Uterus (tissue), 4 donors: Measurements from ENCODE around the gene MYMX. TPM values are rescaled to one million over a fixed set of nuclear protein-coding genes. Genes with fewer than 3 reads are reported as not detected.

Experiments
- DNase-seq, 2 donors: peaks; one replicate each; pipeline ENCODE4 v3.0.0-alpha.2; 2019 to 2020
- H3K27ac ChIP-seq, 2 donors: fragments of 200-600 bp; sonication (generic); 1 replicate in 1 of 2; 2 replicates in 1 of 2; pipeline ENCODE4 v1.5.1; 2016 to 2018
- H3K27me3 ChIP-seq, 2 donors: fragments of 200-600 bp; sonication (generic); one replicate each; pipeline ENCODE4 v1.5.1; 2018 to 2019; ENCODE audit warnings: control low read depth in 1 of 2
- H3K36me3 ChIP-seq, 2 donors: fragments of 200-600 bp; sonication (generic); one replicate each; pipeline ENCODE4 v1.5.1; 2019; ENCODE audit warnings: control low read depth in 1 of 2
- H3K4me1 ChIP-seq, 2 donors: fragments of 200-600 bp; sonication (generic); one replicate each; pipeline ENCODE4 v1.5.1; 2018 to 2019; ENCODE audit warnings: control low read depth in 1 of 2
- H3K4me3 ChIP-seq, 2 donors: fragments of 200-600 bp; sonication (generic); 1 replicate in 1 of 2; 2 replicates in 1 of 2; pipeline ENCODE4 v1.5.1; 2018 to 2019; ENCODE audit warnings: mild to moderate bottlenecking in 1 of 2
- H3K9me3 ChIP-seq, 2 donors: fragments of 200-600 bp; sonication (generic); one replicate each; pipeline ENCODE4 v1.5.1; 2019; ENCODE audit warnings: control low read depth in 1 of 2
- CTCF ChIP-seq, 4 experiments: fragments of 200-600 bp in 2 of 4; fragments of 450-650 bp in 2 of 4; sonication (generic) in 2 of 4; IDR thresholded peaks; one replicate each; pipeline ENCODE4 v1.5.1; 2016 to 2019; ENCODE audit warnings: antibody characterized with exemption in 4 of 4, mild to moderate bottlenecking in 2 of 4, moderate library complexity in 1 of 4
- POLR2A ChIP-seq, 2 donors: fragments of 450-650 bp; IDR thresholded peaks; one replicate each; pipeline ENCODE4 v1.6.1; 2016; ENCODE audit warnings: antibody characterized with exemption in 2 of 2, mild to moderate bottlenecking in 1 of 2, moderate library complexity in 1 of 2
- intact Hi-C: fragments of 100-400 bp; cut with DNase I; formaldehyde crosslinking; loops from one replicate; pipeline ENCODE4 v1.15.1; 2023; ENCODE audit warnings: low total_unique reads
- total RNA-seq, 4 donors: library from RNA; depleted of rRNA in 3 of 4; stranded (reverse); fragments of >200 nt in 3 of 4; gene quantifications; one replicate each; pipeline versions ENCODE4 v1.1.0 to v1.2.4, GENCODE V29; 2014 to 2023
- donor health status: DM: yes; HTN: yes; CAD: no.

Gene MYMX
- total RNA-seq, 4 donors from 2014 or later, result not detected

- Histone ChIP-seq H3K9me3 (no peaks in the 10 kb centered on the region), H3K4me3 (no peak overlapping the region), H3K27ac (no peak overlapping the region), H3K4me1 (no peaks in the 10 kb centered on the region), H3K27me3 (no peaks in the 10 kb centered on the region), H3K36me3 (no peaks in the 10 kb centered on the region)
- intact Hi-C loops, result no loop called here
- no peak for TF ChIP-seq CTCF (IDR thresholded peaks at IDR 0.05)
- no peak for TF ChIP-seq POLR2A (IDR thresholded peaks at IDR 0.05)
- no peak for DNase-seq
Measured at GRCh38 chr6:44214307-44214706, 2.4 kb upstream of the MYMX start.

GRCh38 chr6:44217332-44218143 is 812 bp downstream of the MYMX start:
- TF ChIP-seq CTCF (IDR thresholded peaks at IDR 0.05) (no peak), POLR2A (IDR thresholded peaks at IDR 0.05) (no peak)
- Histone ChIP-seq H3K9me3 (no peaks in the 10 kb centered on the region), H3K27ac (peak overlapping the region; percentile 8 to 91), H3K36me3 (no peaks in the 10 kb centered on the region), H3K4me3 (no peak overlapping the region), H3K4me1 (peaks cover 0 to 10% of the 10 kb centered on the region in 2 donors), H3K27me3 (no peaks in the 10 kb centered on the region)
- DNase-seq, result no peak
- intact Hi-C loops, result no loop called here

GRCh38 chr6:44219053-44219814 is 2.5 kb downstream of the MYMX start:
- TF ChIP-seq CTCF (IDR thresholded peaks at IDR 0.05) (no peak), POLR2A (IDR thresholded peaks at IDR 0.05) (peak; percentile 31 to 60)
- Histone ChIP-seq H3K27me3 (no peaks in the 10 kb centered on the region), H3K9me3 (no peaks in the 10 kb centered on the region), H3K36me3 (no peaks in the 10 kb centered on the region), H3K27ac (peak overlapping the region; percentile 89 to 91), H3K4me1 (peaks cover 0 to 15% of the 10 kb centered on the region in 2 donors), H3K4me3 (peak overlapping the region; percentile 38 to 51)
- peak; percentile 80 to 81 for DNase-seq
- intact Hi-C loops, result no loop called here

DNA sequence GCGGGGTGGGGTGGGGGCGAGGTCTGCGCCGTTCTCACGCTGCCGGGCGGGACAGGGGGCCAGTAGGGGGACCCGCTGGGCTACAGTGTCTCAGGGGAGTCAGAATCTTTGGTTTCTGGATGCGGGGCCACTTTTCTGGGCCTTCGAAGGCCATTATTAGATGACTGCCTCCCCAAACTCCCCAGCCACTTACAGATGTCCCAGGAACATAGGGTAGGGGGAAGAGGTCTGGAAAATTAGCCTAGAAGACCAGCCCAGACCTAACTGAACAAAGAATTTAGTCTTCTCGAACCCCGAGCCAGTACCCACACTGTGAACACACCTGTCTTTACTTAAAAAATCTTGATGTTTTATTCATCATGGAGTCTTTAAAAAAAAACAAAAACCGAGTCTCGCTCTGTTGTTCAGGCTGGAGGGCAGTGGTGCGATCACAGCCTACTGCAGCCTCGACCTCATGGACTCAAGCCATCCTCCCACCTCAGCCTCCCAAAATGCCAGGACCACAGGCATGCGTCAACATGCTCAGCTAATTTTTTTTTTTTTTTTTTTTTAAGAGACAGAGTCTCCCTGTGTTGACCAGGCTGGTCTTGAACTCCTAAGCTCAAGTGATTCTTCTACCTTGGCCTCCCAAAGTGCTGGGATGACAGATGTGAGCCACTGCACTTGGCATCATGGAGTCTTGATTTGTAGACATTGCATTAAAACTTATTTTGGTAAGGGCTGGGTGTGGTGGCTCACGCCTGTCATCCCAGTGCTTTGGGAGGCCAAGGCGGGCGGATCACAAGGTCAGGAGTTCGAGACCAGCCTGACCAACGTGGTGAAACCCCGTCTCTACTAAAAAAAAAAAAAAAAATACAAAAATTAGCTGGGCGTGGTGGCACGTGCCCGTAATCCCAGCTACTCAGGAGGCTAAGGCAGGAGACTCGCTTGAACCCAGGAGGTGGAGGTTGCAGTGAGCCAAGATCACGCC is 3.4 kb downstream of the MYMX start:
- Histone ChIP-seq H3K4me3 (peak overlapping the region; percentile 38 to 51), H3K4me1 (peaks cover 0 to 15% of the 10 kb centered on the region in 2 donors), H3K36me3 (no peaks in the 10 kb centered on the region), H3K27ac (peak overlapping the region; percentile 89 to 91), H3K9me3 (no peaks in the 10 kb centered on the region), H3K27me3 (no peaks in the 10 kb centered on the region)
- intact Hi-C loops, result no loop called here
- no peak for DNase-seq
- TF ChIP-seq POLR2A (IDR thresholded peaks at IDR 0.05) (no peak), CTCF (IDR thresholded peaks at IDR 0.05) (no peak)
